GM18909 (cell line): Measurements from ENCODE around the gene C3orf38.
"Not testable (repeated sequence)": the region's sequence is repeated elsewhere in the genome, so short reads cannot be mapped to it uniquely, and the experiment has no call there.

Source experiments
- ATAC-seq: cut with Tn5 transposase; IDR thresholded peaks from one replicate; pipeline ENCODE4 v1.9.1; 2021; ENCODE audit warnings: mild to moderate bottlenecking; ENCODE audit not compliant: unreplicated experiment, poor library complexity

The C3orf38 gene

DNA sequence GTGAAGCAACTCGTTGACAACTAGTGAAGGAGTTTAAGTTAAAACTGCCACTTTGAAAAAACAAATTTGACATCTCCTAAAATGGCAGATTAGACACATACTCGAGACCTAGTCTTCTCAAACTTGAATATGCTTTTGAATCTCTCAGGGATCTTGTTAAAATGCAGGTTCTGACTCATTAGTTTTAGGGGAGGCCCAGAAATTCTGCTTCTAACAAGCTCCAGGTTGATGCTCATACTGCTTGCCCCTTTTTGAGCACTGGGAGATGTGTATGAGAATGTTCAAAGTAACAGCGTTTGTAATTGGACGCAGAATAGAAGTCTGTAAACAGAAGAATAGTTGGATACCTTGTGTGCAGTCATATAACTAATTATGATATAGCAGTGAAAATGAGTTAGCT lies 1.6 kb downstream of the C3orf38 start:
- no peak for ATAC-seq

DNA sequence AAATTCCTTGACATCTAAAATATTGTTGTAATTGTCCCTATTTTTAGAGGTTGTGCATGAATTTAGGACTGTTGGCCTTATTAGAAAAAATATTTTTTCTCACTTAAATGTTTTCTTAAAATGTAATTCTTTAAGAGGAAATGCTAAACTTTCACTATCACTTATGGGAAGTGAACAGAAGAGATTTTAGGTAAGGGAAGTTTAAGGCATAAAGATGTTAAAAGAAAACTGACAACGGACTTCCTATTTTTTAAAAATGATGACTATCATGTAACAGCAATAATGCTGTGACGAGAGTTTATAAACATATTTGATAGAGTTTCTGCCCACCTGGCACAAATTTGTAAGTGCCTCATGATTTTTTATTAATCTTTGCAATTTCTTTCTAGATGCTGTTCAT lies 3.1 kb downstream of the C3orf38 start:
- no peak for ATAC-seq

DNA sequence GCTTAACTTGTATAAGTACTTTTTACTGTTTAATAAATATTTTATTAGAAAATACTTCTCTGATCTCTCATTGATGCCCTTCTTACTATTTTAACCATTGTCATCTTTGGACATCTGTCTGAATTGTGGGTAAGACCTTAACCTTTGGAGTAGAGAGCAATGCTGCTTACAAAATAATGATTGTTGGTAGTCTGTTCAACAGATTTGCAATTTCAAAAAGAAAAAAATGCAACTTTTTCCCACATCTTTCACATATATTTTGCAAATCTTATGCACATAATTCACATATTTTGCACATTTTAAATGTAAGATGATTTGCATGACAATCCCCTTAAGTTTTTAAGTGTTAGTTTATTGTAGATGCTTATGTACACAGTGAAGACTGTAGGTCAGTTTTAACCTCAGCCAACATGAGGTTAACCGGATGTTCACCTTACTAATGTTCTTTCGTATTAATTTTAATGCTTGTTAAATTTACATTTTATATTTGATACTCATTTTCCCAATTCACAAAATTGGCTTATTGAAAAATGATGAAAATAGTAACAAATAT lies 16.7 kb downstream of the C3orf38 start:
- ATAC-seq: no peak

- ATAC-seq: no peak
Measured at GRCh38 chr3:88167173-88167572, 17.4 kb downstream of the C3orf38 start.

- ATAC-seq: no peak
Measured at GRCh38 chr3:88167704-88168103, 17.9 kb downstream of the C3orf38 start.

- no peak for ATAC-seq
Measured at GRCh38 chr3:88168171-88168570, 18.4 kb downstream of the C3orf38 start.

DNA sequence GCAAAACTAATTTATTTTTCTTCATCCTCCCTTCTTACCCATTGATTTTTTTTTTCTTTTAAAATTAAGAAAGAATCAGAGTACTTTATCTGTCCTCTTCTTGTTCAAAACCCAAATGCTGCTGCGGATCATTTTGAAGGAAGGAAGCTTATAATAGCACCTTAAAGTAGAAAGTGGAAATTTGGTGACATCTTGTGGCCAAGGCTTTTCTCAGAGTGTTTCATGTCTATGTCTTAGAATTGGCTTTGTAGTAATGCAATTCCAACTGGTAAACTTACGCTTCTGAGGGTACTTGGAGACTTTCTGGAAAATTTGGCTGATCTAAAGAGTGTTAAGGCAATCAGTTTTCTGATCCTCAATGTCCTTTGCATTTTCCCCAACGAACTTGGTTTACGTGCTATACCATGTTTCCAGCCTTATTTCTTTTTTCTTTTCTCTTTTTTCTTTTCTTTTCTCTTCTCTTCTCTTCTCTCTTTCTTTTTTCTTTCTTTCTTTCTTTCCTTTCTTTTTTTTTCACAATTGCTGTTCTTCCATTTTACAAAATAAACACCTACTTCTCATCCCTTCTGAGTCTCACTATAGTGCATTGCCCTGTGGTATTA lies 30.7 kb downstream of the C3orf38 start:
- ATAC-seq: peak; percentile 88

DNA sequence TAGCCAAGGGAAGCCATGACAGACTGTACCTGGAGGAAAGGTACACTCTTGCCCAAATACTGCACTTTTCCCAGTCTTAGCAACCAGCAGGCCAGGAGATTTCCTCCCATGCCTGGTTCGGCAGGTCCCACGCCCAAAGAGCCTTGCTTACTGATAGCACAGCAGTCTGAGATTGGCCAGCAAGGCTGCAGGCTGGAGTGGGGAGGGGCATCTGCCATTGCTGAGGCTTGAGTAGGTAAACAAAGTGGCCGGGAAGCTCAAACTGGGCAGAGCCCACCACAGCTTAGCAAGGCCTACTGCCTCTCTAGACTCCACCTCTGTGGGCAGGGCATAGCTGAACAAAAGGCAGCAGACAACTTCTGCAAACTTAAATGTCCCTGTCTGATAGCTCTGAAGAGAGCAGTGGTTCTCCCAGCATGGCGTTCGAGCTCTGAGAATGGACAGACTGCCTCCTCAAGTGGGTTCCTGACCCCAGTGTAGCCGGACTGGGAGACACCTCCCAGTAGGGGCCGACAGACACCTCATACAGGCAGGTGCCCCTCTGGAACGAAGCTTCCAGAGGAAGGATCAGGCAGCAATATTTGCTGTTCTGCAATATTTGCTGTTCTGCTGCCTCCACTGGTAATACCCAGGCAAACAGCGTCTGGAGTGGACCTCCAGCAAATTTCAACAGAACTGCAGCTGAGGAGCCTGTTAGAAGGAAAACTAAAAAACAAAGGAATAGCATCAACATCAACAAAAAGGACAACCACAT lies 32.6 kb downstream of the C3orf38 start:
- not testable (repeated sequence) for ATAC-seq

GRCh38 chr3:88188436-88188835 lies 38.7 kb downstream of the C3orf38 start:
- ATAC-seq: no peak

GRCh38 chr3:88189361-88189810 lies 39.6 kb downstream of the C3orf38 start:
- ATAC-seq: peak; percentile 95

- ATAC-seq: no peak
Measured at GRCh38 chr3:88191872-88192409, 42.2 kb downstream of the C3orf38 start.

- ATAC-seq: no peak
Measured at GRCh38 chr3:88192631-88193030, 42.9 kb downstream of the C3orf38 start.

DNA sequence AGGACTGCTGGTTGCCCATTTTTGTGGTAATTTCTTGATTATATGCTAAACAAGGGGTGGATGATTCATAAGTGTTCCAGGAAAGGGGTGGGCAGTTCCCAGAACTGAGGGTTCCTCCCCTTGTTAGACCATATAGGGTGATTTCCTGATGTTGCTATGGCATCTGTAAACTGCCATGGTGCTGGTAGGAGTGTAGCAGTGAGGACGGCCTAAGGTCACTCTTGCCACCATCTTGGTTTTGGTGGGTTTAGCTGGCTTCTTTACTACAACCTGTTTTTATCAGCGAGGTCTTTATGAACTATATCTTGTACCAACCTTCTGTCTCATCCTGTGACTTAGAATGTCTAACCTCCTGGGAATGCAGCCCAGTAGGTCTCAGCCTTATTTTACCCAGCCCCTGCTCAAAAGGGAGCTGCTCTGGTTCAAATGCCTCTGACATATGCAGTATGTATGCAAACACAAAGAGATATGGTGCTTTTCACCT lies 46.2 kb downstream of the C3orf38 start:
- ATAC-seq: no peak

DNA sequence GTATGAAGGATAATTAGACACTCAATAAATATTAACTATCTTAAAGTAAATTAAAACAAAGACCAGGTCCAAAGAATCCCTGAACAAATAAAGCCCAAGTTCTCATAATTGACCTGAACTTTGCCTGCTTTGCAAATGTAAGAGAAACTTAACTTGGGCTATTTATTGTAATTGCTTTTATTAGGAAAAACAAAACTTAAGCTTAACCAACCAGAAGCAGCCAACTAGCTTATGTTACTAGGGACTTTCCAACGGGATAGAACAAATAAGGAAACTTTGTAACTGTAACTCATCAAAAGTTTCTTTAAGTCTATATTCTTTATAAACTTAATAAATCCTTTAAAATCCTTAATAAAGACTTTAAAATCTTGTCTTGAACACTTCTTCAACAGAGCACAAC lies 48.4 kb downstream of the C3orf38 start:
- ATAC-seq: no peak

GRCh38 chr3:88203642-88204055 lies 53.9 kb downstream of the C3orf38 start:
- ATAC-seq: peak; percentile 97
